GM18951 (cell line): ENCODE results near the gene ACAD8.

Experiments used
- POLR2A ChIP-seq: IDR thresholded peaks from 4 replicates; pipeline ENCODE4 v1.6.1; 2011; ENCODE audit warnings: mild to moderate bottlenecking; ENCODE audit not compliant: insufficient read length, insufficient read depth; ENCODE audit errors: extremely low read depth
- in situ Hi-C: fragments of 300-500 bp; cut with MboI; formaldehyde crosslinking; loops from one replicate; pipeline ENCODE4 v1.12.0; 2022; ENCODE audit warnings: low sequenced_read_pairs, mixed read lengths, inconsistent platforms; ENCODE audit not compliant: unreplicated experiment

Gene ACAD8

GRCh38 chr11:134230339-134230738, 23.0 kb upstream of the ACAD8 start:
- TF ChIP-seq POLR2A: no peak
- in situ Hi-C loops: no loop called here

GRCh38 chr11:134231958-134232659, 21.3 kb upstream of the ACAD8 start:
- no peak for TF ChIP-seq POLR2A
- in situ Hi-C loops: no loop called here

- no peak for TF ChIP-seq POLR2A
- in situ Hi-C loops: no loop called here
These were observed 19.6 kb upstream of the ACAD8 start for GRCh38 chr11:134233729-134234179.

- TF ChIP-seq POLR2A: no peak
- in situ Hi-C loops: no loop called here
These were observed 18.0 kb upstream of the ACAD8 start for GRCh38 chr11:134235399-134235798.

- in situ Hi-C loops: no loop called here
- no peak for TF ChIP-seq POLR2A
These were observed 16.4 kb upstream of the ACAD8 start for GRCh38 chr11:134236834-134237556.

GRCh38 chr11:134237557-134237922, 15.8 kb upstream of the ACAD8 start:
- in situ Hi-C loops: no loop called here
- TF ChIP-seq POLR2A: no peak

GRCh38 chr11:134238956-134239355, 14.4 kb upstream of the ACAD8 start:
- no peak for TF ChIP-seq POLR2A
- in situ Hi-C loops: no loop called here

GRCh38 chr11:134240592-134240991, 12.8 kb upstream of the ACAD8 start:
- no peak for TF ChIP-seq POLR2A
- in situ Hi-C loops: no loop called here

GRCh38 chr11:134242376-134242775, 11.0 kb upstream of the ACAD8 start:
- in situ Hi-C loops: no loop called here
- TF ChIP-seq POLR2A: no peak

- no peak for TF ChIP-seq POLR2A
- in situ Hi-C loops: no loop called here
These were observed 9.5 kb upstream of the ACAD8 start for GRCh38 chr11:134243913-134244312.

- in situ Hi-C loops: no loop called here
- no peak for TF ChIP-seq POLR2A
These were observed 8.8 kb upstream of the ACAD8 start for GRCh38 chr11:134244593-134244992.

GRCh38 chr11:134245434-134245833, 7.9 kb upstream of the ACAD8 start:
- in situ Hi-C loops: no loop called here
- no peak for TF ChIP-seq POLR2A

GRCh38 chr11:134246100-134246499, 7.3 kb upstream of the ACAD8 start:
- TF ChIP-seq POLR2A: no peak
- in situ Hi-C loops: no loop called here

GRCh38 chr11:134246678-134247077, 6.7 kb upstream of the ACAD8 start:
- in situ Hi-C loops: no loop called here
- TF ChIP-seq POLR2A: no peak

- in situ Hi-C loops: no loop called here
These were observed 4.4 kb upstream of the ACAD8 start for GRCh38 chr11:134248910-134249480.

More at GRCh38 chr11:134248910-134249480, 4.4 kb upstream of the ACAD8 start:
- TF ChIP-seq POLR2A: no peak
